HUES64 (cell line): ENCODE results near the gene ARHGEF17.

Experiments used
- H3K27ac ChIP-seq: 2 replicates; pipeline ENCODE4 v1.7.0; 2013; ENCODE audit warnings: low read depth, low read length, inconsistent platforms
- H3K27me3 ChIP-seq: 2 replicates; pipeline ENCODE4 v1.6.1; 2013; ENCODE audit warnings: mild to moderate bottlenecking, low read length; ENCODE audit not compliant: insufficient read depth
- H3K36me3 ChIP-seq: 2 replicates; pipeline ENCODE4 v1.6.1; 2013; ENCODE audit warnings: mild to moderate bottlenecking, low read length; ENCODE audit not compliant: insufficient read depth
- H3K4me1 ChIP-seq: 2 replicates; pipeline ENCODE4 v1.6.1; 2013; ENCODE audit warnings: mild to moderate bottlenecking, low read length, moderate library complexity; ENCODE audit not compliant: insufficient read depth
- H3K4me3 ChIP-seq: 2 replicates; pipeline ENCODE4 v1.5.1; 2013; ENCODE audit warnings: mild to moderate bottlenecking, low read length, moderate library complexity
- H3K9ac ChIP-seq: 2 replicates; pipeline ENCODE4 v1.6.1; 2013; ENCODE audit warnings: mild to moderate bottlenecking, low read depth, low read length
- H3K9me3 ChIP-seq: 2 replicates; pipeline ENCODE4 v1.6.1; 2013; ENCODE audit warnings: low read depth, low read length; ENCODE audit not compliant: insufficient read depth
- WGBS: fragments of 150-250, 120-280 bp; methylation state at CpG from one replicate; pipeline ENCODE4 v1.1.7; 2013; ENCODE audit warnings: missing lambda C conversion rate; 5-methylcytosine and 5-hydroxymethylcytosine counted together

Gene ARHGEF17

DNA sequence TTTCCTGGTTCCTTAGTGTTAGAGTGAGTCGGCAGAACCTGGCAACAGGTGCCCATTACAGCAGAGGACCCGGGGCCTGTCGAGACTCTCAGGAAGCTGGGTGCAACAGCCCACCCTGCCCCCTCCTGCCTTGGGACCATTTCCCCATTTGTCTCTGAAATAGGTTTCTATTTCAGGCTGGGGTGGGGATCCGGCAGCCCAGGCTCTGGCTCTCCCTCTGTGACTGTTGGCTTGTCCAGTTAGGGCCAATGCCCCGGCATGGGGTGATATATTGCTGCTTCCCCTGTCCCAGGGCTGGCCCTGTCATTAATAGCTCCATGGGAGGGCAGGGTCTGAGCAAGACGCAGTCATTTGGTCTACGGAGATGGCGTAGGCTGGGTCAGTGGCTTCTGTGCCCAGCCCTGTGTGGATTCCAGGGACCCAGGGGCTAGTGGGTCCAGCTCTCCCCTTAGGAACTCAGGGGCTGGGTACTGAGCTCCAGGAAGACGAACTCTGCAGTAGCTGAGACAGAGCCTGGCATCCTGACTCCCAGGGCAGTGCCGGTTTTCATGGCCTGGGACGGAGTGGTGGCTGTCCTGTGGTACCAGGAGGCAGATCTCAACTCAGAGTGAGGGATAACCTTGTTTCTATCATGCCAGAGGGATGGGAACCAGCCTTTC lies 33.2 kb upstream of the ARHGEF17 start:
- Histone ChIP-seq H3K4me3 (no peak overlapping the region), H3K4me1 (peaks cover 2% of the 10 kb centered on the region; the same call in 1 of the 2 replicates), H3K27me3 (no peaks in the 10 kb centered on the region), H3K27ac (no peak overlapping the region), H3K36me3 (no peaks in the 10 kb centered on the region), H3K9me3 (no peaks in the 10 kb centered on the region), H3K9ac (no peak overlapping the region)
- 91% methylated on average over 11 of the region's 11 CpGs for WGBS

DNA sequence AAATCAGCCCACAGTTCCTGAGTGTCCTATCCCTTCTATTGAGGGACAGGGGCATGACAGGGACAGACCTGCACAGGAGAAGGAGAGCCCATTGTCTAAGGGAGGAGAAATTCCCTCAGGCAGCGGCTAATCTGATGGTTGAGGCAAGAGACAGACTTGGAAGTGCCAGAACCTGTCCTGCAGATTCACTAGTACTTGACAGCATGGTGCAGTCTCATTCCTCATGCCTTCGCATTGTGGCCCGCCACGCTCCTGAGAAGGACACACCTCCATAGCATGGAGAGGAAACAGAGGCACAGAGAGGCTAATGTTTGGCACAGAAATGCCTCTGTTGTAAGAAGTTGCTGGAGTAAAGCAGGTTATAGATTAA lies 32.7 kb upstream of the ARHGEF17 start:
- H3K4me3 ChIP-seq, result no peak overlapping the region
- H3K9me3 ChIP-seq, result no peaks in the 10 kb centered on the region
- no peaks in the 10 kb centered on the region for H3K4me1 ChIP-seq
- WGBS, result 92% methylated on average over 4 of the region's 4 CpGs
- no peak overlapping the region for H3K27ac ChIP-seq
- H3K36me3 ChIP-seq, result no peaks in the 10 kb centered on the region
- no peaks in the 10 kb centered on the region for H3K27me3 ChIP-seq
- no peak overlapping the region for H3K9ac ChIP-seq

DNA sequence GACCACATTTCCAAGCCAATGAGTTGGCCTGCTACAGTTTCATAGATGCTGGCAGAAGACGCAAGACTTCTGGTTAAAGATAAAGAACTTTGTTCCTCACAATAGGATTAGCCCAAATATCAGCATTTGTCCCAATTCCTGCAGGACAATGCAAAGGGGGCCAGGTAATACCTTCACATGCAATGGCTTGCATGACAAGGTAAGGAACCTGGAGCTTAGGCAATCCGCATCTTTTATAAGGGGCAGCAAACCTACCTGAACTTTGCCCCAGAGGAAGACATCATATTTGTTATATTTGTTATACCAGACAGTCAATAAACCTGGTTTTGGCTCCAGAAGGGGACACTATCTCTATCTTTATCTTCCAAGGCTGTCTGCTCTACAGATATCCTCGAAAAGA lies 30.6 kb upstream of the ARHGEF17 start:
- Histone ChIP-seq H3K36me3 (no peaks in the 10 kb centered on the region), H3K9me3 (no peaks in the 10 kb centered on the region), H3K27me3 (no peaks in the 10 kb centered on the region), H3K4me3 (no peak overlapping the region), H3K9ac (no peak overlapping the region), H3K4me1 (no peaks in the 10 kb centered on the region), H3K27ac (no peak overlapping the region)
- WGBS, result 88% methylated on average over 3 of the region's 3 CpGs

DNA sequence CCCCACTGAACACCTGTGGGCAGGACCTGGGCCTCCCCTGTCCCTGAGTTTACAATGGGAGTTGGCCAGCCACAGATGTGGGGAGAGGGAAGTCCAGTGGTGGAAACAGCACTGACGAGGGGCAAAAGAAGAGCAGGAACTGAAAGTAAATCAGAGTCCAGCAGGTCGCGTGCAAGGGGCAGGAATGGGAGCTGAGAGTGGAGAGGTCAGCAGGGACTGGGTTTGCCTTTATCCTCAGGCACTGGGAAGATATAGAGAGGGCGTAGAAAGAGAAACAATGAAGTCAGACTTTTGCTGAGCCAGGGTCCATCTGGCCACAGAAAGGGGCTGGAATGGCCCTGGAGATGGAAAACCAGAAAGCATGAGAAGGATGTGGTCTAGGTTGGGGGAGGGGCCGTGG lies 27.4 kb upstream of the ARHGEF17 start:
- Histone ChIP-seq H3K4me1 (no peaks in the 10 kb centered on the region), H3K9me3 (no peaks in the 10 kb centered on the region)
- 88% methylated on average over 5 of the region's 5 CpGs for WGBS

DNA sequence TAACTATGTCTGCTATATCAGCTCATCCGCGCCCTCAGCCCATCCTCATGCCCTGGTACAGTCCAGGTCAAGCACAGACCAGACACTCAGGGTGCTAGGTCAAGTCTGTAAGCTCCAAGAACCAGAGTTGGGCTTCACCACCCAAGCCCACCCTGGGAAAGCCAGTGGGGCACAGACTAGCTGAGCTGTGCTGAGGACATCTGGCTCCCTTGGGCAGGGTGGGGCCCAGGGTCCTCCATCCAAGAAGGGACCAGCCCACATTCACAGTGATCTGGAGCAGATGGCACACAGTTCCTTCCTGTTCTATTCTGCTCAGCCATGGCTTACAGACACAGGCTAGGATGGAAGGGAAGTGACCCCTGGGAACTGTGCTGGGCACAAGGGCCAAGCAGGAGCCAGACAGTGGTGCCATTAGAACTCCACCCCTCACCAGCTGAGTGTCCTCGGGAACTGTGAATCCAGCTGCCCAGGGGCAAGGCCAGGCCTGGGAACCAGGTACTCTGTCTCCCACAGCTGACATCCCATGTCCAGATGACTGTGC lies 26.8 kb upstream of the ARHGEF17 start:
- H3K27me3 ChIP-seq, result no peaks in the 10 kb centered on the region
- no peaks in the 10 kb centered on the region for H3K9me3 ChIP-seq
- WGBS, result 92% methylated on average over 3 of the region's 3 CpGs
- H3K27ac ChIP-seq, result no peak overlapping the region
- no peak overlapping the region for H3K4me3 ChIP-seq
- no peak overlapping the region for H3K9ac ChIP-seq
- no peaks in the 10 kb centered on the region for H3K4me1 ChIP-seq
- H3K36me3 ChIP-seq, result no peaks in the 10 kb centered on the region

More for the DNA sequence above, 27.4 kb upstream of the ARHGEF17 start:
- H3K27me3 ChIP-seq, result no peaks in the 10 kb centered on the region
- H3K36me3 ChIP-seq, result no peaks in the 10 kb centered on the region
- H3K9ac ChIP-seq, result no peak overlapping the region
- H3K4me3 ChIP-seq, result no peak overlapping the region
- H3K27ac ChIP-seq, result no peak overlapping the region

DNA sequence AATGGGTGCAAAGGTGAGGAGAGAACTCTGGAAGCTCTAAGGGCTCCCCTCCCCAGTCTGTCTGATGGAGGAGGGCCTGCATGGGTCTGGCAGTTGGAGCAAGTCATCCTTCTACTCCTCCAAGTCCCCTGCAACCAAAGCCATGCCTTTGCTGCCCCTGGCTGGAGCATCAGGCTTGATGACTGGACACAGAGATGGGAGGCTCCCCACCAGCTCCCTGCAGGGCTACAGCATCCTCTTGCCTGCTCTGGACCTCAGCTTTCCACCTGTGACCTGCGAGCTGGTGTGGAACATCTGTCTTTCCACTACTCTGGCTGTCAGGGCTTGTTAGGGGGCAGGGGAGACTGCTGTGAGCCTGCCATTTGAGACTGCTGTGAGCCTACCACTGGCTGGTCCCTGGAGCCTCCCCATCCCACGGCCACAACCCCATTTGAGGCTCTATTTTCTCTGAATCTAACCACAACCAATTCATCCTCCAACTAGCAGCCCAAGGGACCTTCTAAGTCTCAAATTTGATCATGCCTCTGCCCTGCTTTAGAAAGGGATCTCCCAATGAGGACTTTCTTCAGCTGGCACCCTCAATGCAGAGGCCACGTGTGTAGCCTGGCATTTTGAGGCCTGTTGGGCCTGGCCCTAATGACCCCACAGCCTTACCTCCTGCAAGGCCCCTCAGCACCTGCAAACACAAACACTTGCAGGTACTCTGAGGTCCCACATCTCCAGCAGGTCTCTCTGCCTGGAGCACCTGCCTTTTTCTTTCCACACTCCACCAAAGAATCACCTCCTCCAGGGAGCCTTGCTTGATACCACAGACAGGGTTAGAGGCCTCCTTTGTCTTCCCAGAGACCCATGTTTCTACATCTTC lies 26.0 kb upstream of the ARHGEF17 start:
- Histone ChIP-seq H3K36me3 (no peaks in the 10 kb centered on the region), H3K4me1 (no peaks in the 10 kb centered on the region), H3K4me3 (no peak overlapping the region), H3K27me3 (no peaks in the 10 kb centered on the region), H3K9me3 (no peaks in the 10 kb centered on the region), H3K9ac (no peak overlapping the region), H3K27ac (no peak overlapping the region)
- WGBS, result 81% methylated on average over 3 of the region's 3 CpGs

DNA sequence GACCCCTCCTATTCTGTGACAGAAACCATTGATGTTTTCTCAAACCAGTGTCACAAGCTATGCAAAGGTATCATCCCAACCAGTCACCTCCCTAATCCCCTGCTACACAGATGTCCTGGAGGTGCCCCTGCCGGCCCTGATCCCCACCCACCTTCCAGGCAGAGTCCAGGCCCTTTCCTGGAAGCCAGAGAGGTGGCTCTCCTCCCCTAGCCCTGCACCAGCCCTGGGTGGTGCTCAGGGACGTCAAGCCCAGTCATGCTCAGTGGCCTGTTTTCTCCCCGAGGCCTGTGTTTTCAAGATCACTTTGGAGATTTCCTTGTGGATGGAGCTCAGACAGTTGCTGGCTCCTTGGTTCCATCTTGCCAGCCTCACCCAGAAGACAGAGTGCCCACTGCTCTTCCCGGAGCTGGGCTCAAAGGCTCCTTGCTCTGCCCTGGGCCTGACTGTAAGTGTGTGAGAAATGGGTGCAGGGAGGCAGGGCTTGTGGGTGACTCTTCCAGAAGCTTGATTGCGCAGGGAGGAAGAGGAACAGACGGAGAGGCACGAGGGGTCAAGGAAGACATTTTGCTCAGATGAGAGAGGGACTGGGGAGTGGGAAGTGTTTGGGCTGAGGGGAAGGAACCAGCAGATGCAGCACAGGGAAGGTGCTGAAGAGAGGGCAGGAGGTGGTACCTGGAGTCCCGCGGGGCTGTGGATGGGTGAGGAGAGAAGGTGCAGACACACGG lies 24.6 kb upstream of the ARHGEF17 start:
- no peak overlapping the region for H3K9ac ChIP-seq
- H3K4me3 ChIP-seq, result no peak overlapping the region
- H3K4me1 ChIP-seq, result no peaks in the 10 kb centered on the region
- 86% methylated on average over 10 of the region's 10 CpGs for whole genome bisulfite sequencing
- H3K27me3 ChIP-seq, result no peaks in the 10 kb centered on the region
- H3K27ac ChIP-seq, result no peak overlapping the region
- H3K36me3 ChIP-seq, result no peaks in the 10 kb centered on the region
- H3K9me3 ChIP-seq, result no peaks in the 10 kb centered on the region

DNA sequence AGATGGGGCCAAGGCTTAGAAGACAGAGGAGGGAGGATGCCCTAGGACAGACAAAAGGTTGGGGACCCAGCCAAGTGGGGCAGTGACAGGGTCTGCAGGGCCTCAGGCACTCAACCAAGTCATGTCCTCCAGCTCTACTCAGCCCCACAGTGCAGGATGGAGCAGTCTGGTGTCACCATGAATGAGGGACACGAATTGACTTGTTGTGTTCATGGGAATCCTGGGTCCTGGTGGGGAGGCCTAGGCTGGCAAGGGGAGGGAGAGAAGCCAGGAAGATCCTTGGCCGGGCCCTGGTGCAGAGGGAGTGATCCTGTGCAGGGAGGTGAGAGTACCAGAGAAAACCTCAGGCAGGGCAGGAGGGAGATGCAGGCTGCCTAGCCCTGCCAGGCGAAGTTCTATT lies 24.0 kb upstream of the ARHGEF17 start:
- Histone ChIP-seq H3K36me3 (no peaks in the 10 kb centered on the region), H3K27me3 (no peaks in the 10 kb centered on the region)
- WGBS, result 81% methylated on average over 3 of the region's 3 CpGs

DNA sequence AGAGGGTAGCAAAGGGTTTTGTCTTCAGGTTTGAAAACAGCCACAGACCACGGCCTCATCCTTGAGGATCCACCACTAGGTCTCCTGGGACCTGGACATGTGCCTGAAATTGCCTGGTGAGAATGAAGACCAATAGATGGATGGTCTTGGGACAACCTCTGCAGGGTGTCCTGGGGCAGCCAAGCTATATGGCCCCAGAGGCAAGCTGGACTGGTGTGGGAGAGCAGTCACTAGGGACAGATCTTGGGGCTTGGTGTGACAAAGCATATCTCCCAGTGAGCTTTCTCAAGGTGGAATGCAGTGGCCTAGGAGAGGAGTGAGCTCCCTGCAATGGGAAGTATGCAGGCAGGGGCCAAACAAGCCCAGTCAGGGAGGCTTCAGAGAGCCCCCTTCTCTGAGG lies 22.4 kb upstream of the ARHGEF17 start:
- H3K4me3 ChIP-seq, result no peak overlapping the region
- H3K4me1 ChIP-seq, result 0 out of 2 replicates have a peak, but pooled peaks cover 4% of the 10 kb centered on the region
- no peaks in the 10 kb centered on the region for H3K27me3 ChIP-seq
- no peaks in the 10 kb centered on the region for H3K9me3 ChIP-seq
- H3K27ac ChIP-seq, result no peak overlapping the region
- H3K9ac ChIP-seq, result no peak overlapping the region
- WGBS, result 96% methylated on average over 1 of the region's 1 CpG
- no peaks in the 10 kb centered on the region for H3K36me3 ChIP-seq

More for the DNA sequence above, 24.0 kb upstream of the ARHGEF17 start:
- no peaks in the 10 kb centered on the region for H3K9me3 ChIP-seq
- H3K4me3 ChIP-seq, result no peak overlapping the region
- 0 out of 2 replicates have a peak, but pooled peaks cover 2% of the 10 kb centered on the region for H3K4me1 ChIP-seq
- H3K27ac ChIP-seq, result no peak overlapping the region
- H3K9ac ChIP-seq, result no peak overlapping the region

DNA sequence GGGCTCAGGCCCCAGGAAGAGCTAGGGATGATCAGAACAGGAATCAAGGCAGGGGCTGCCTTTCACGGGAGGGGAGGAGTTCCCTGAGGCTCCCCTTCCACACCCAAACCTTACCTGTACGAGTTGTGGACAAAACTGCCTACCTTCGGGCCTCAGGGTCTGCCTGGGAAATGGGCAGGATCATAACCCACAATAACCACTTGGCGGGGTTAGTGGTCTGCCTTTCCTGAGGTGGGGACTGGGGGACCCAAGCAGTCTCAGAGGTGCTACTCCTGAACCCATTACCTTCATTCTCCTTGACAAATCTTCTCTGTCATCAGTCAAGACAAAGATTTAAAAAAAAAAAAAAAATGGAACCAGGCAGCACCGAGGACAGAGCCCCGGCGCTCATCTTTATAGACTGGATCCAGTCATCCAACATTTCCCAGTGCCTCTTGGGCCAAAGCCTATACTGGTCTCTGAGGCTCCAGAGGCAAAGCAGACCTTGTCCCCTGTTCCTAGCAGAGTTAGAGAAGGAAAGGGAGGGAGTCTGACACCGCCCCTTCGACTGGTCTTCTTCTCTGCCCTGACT lies 21.8 kb upstream of the ARHGEF17 start:
- H3K9ac ChIP-seq, result no peak overlapping the region
- 0 out of 2 replicates have a peak, but pooled peaks cover 4% of the 10 kb centered on the region for H3K4me1 ChIP-seq
- no peak overlapping the region for H3K4me3 ChIP-seq
- WGBS, result 89% methylated on average over 9 of the region's 9 CpGs
- H3K27ac ChIP-seq, result no peak overlapping the region
- no peaks in the 10 kb centered on the region for H3K9me3 ChIP-seq
- no peaks in the 10 kb centered on the region for H3K36me3 ChIP-seq
- no peaks in the 10 kb centered on the region for H3K27me3 ChIP-seq
